ENCODE measurements around the gene PSMA3. TPM values are rescaled to one million over a fixed set of nuclear protein-coding genes. Genes with fewer than 3 reads are reported as not detected.
A peak's percentile ranks its signal among the peaks of the same experiment; 100 is the strongest.

The PSMA3 gene
- total RNA-seq, 1 experiment from 2014 or later: 232 TPM

DNA sequence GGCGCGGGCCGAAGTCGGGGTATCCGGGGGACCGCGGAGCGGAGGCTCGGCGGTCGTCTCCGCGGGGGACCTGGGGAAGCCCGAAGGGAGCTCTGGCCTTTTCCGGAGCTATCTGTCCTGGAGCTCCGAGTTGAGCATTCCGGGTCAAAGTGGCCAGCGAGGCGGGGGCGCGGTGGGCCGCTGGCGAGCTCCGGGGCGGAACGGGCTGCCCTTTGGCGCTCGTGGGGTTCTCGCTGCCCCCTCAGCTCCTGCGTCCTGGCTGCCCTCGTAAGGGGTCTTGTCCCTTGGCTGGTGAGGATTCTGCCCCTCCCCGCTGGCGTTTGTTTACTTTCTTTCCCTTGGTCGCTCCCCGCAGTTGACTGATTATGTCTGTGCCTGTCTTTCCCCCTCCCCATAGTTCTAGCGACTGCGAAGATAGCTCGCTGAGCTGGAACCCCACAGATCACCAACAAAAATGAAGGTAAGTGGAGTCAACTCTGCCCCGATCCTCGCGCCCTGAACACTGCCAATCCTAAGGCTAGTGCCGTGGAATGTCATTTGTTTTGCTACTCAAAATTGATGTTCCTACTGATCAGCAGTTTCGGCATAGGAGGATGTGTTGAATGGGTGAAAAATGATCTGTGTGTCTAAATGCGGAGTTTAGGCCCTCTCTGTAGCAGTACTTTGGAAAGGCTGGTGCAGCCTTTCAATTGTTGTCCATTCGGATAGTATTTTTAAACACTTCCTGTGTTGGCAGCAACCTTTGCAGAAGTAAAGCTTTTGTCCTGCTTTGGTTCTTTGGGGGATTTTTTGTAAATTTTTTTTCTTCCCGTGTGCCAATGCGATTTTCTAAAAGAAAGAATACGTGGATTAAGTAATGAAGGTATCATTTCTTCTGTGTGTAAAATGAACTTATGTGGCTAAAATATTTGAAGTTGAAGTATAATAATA, 55.0 kb downstream of the PSMA3 start:
- peak; percentile 14 for DNase-seq (ENCODE audit: low read depth)

DNA sequence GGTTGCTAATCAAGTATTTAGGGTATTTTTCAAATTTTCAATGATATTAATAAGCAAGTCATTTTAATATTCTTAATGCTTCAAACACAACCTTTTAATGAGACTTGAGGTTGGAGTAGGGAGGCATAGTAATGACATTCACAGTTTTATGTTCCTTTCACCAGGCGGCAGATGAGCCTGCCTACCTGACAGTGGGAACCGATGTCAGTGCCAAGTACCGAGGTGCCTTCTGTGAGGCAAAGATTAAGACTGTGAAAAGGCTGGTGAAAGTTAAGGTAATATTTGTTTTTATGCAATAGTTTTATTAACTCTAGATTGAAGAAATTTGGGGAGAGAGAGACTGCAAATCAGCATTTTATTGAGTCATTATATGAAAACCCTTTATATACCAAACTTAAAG, 56.8 kb downstream of the PSMA3 start:
- DNase-seq (ENCODE audit: low read depth): no peak

DNA sequence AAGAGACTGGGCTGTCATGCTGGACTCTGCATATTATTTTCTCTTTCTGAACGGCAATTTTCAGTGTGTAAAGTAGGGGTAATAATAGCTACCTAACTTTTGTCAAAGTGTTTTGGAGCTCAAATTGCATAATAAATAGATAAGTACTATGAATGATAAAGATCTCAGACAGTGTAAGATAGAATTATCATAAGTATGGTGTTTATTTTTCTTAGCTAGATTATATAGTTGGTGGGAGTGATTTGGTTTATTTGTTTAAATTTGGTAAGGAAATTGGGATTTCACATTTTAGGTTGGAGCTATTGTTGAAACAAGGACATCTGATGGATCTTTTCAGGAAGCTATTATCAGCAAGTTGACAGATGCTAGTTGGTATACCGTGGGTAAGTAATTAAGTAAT, 61.1 kb downstream of the PSMA3 start:
- DNase-seq (ENCODE audit: low read depth): no peak

GRCh38 chr14:58307597-58308316, 63.1 kb downstream of the PSMA3 start:
- DNase-seq (ENCODE audit: low read depth): no peak

GRCh38 chr14:58309086-58309485, 64.4 kb downstream of the PSMA3 start:
- DNase-seq (ENCODE audit: low read depth): no peak

DNA sequence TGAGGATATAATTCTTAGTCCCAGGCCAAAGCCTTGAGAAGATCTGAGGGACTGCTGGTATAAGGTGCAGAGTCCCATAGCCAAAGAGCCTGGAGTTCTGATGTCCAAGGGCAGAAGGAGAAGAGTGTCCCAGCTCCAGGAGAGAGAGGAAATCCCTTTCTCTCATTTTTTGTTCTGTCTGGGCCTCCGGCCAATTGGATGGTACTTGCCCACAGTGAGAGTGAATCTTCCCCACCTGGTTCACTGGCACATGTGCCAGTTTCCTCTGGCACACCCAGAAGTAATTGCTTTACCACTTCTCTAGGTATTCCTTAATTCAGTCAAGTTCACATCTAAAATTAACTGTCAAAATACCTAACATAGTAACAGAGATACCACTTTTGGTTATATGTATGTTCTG, 69.1 kb downstream of the PSMA3 start:
- no peak for DNase-seq (ENCODE audit: low read depth)

- peak; percentile 12 for DNase-seq (ENCODE audit: low read depth)
These were observed 71.0 kb downstream of the PSMA3 start for GRCh38 chr14:58315606-58316005.

Other genes with a start within 250 kb of the PSMA3 start
- 0.91 and 3.0 TPM in 2 replicates for gene ARMH4, start 92.6 kb upstream of the PSMA3 start, total RNA-seq (2014; rRNA removed; shearing (Covaris generic))
- gene ACTR10, start 44.7 kb upstream of the PSMA3 start, total RNA-seq (2014; rRNA removed; shearing (Covaris generic)): 50.6 and 70.2 TPM in 2 replicates
- gene ARID4A, start 53.7 kb downstream of the PSMA3 start, total RNA-seq (2014; rRNA removed; shearing (Covaris generic)): 3.9 and 6.5 TPM in 2 replicates
- not detected in 2 replicates for gene TOMM20L, start 151.1 kb downstream of the PSMA3 start, total RNA-seq (2014; rRNA removed; shearing (Covaris generic))
- 33.9 and 36.9 TPM in 2 replicates for gene TIMM9, start 182.7 kb downstream of the PSMA3 start, total RNA-seq (2014; rRNA removed; shearing (Covaris generic))
- gene KIAA0586, start 182.9 kb downstream of the PSMA3 start, total RNA-seq (2014; rRNA removed; shearing (Covaris generic)): 17.0 and 27.7 TPM in 2 replicates

All from M059J (cell line).